ENCODE results near the gene PALLD. TPM values are rescaled to one million over a fixed set of nuclear protein-coding genes. Genes with fewer than 3 reads are reported as not detected.
A peak's percentile ranks its signal among the peaks of the same experiment; 100 is the strongest.

PALLD gene
- total and polyA plus RNA-seq, 12 donors, result 169 to 1,537 (median 667) TPM

DNA sequence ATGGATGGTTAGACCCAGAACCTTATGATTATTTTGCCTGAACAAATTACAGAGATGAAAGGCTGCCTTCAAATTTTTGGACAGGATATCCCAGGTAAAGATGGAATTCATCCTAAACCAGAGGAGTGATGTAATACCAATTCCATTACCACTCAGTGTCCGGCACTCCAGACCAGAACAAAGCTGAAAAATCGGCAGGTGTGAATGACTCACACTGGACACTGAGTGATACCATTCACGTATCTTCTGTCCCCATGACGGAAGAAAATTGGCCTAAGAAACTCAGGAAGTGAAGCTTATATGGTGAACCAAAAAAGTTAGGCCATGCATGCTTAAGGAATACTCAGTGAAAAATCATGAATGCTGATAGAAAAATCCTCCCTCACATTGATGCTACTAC is 34.5 kb downstream of the PALLD start:
- DNase-seq (no peak), ATAC-seq (peak in 2 of 8 donors; percentile 35 to 47)
- Histone ChIP-seq H3K27me3 (no peaks in the 10 kb centered on the region), H3K4me3 (no peak overlapping the region), H3K9me3 (no peaks in the 10 kb centered on the region), H3K36me3 (no peaks in the 10 kb centered on the region), H3K27ac (peak overlapping the region in 1 of 10 donors; percentile 22), H3K4me1 (peaks cover 0 to 37% (median 13%) of the 10 kb centered on the region in 9 donors)
- WGBS, 2 donors, result 62 to 65% methylated on average over 4 of the region's 4 CpGs
- intact Hi-C loops (cut with DNase I), result no loop called here
- TF ChIP-seq, protein P1, sequence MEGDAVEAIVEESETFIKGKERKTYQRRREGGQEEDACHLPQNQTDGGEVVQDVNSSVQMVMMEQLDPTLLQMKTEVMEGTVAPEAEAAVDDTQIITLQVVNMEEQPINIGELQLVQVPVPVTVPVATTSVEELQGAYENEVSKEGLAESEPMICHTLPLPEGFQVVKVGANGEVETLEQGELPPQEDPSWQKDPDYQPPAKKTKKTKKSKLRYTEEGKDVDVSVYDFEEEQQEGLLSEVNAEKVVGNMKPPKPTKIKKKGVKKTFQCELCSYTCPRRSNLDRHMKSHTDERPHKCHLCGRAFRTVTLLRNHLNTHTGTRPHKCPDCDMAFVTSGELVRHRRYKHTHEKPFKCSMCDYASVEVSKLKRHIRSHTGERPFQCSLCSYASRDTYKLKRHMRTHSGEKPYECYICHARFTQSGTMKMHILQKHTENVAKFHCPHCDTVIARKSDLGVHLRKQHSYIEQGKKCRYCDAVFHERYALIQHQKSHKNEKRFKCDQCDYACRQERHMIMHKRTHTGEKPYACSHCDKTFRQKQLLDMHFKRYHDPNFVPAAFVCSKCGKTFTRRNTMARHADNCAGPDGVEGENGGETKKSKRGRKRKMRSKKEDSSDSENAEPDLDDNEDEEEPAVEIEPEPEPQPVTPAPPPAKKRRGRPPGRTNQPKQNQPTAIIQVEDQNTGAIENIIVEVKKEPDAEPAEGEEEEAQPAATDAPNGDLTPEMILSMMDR (IDR thresholded peaks at IDR 0.05), result no peak

DNA sequence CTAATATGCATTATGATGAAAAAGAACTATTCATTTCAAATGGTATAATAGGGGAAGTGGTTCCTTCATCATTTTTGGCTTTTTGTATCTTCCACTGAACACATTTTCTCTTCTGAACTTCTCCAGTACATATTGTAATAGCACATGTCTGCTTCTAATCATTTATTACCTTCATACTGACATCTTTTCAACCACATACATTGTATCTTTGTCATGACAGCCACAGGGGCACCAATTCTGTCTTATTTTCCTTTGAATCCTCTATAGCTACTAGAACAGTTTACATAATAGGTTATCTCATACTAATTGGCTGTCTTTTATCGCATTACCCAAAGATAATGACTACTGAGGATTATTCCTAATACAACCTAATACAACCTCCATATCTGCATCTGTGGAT is 37.7 kb downstream of the PALLD start:
- 57 to 90% methylated on average over 1 of the region's 1 CpG for WGBS, 2 donors
- ATAC-seq, result no peak

DNA sequence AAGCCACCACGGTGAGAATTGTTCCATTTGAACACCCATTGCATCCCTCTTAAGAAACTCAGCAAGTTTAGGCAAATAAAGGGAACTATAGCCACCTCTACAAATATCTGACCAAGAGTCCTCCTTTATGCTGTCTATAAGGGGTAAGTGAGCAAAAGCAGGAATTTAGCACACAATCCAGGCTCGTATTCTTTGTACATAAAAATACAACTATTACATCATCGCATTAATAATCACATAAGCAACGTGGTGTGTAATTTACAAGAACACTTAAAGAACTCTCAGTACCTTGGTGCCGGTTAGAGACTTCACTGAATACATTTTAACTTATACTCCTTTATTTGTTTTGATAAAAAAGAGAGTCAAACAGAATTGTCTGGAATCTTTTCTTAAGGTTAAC is 38.8 kb downstream of the PALLD start:
- 53 to 66% methylated on average over 5 of the region's 5 CpGs for WGBS, 2 donors
- no peaks in the 10 kb centered on the region for H3K36me3 ChIP-seq
- ATAC-seq, result no peak
- peak overlapping the region in 5 of 10 donors; percentile 27 to 45 (median 32) for H3K27ac ChIP-seq
- no peaks in the 10 kb centered on the region for H3K9me3 ChIP-seq
- intact Hi-C loops (cut with DNase I), result no loop called here
- TF ChIP-seq, protein P1 (IDR thresholded peaks at IDR 0.05), result no peak
- H3K4me3 ChIP-seq, result no peak overlapping the region
- H3K4me1 ChIP-seq, result peaks cover 0 to 34% (median 12%) of the 10 kb centered on the region in 9 donors
- DNase-seq, result no peak
- H3K27me3 ChIP-seq, result no peaks in the 10 kb centered on the region

More for the DNA sequence above, 37.7 kb downstream of the PALLD start:
- no peaks in the 10 kb centered on the region for H3K36me3 ChIP-seq
- no peaks in the 10 kb centered on the region for H3K9me3 ChIP-seq
- H3K27ac ChIP-seq, result no peak overlapping the region
- H3K4me3 ChIP-seq, result no peak overlapping the region
- intact Hi-C loops (cut with DNase I), result no loop called here
- peaks cover 0 to 40% (median 14%) of the 10 kb centered on the region in 9 donors for H3K4me1 ChIP-seq
- TF ChIP-seq, protein P1 (IDR thresholded peaks at IDR 0.05), result no peak
- no peak for DNase-seq
- H3K27me3 ChIP-seq, result no peaks in the 10 kb centered on the region

DNA sequence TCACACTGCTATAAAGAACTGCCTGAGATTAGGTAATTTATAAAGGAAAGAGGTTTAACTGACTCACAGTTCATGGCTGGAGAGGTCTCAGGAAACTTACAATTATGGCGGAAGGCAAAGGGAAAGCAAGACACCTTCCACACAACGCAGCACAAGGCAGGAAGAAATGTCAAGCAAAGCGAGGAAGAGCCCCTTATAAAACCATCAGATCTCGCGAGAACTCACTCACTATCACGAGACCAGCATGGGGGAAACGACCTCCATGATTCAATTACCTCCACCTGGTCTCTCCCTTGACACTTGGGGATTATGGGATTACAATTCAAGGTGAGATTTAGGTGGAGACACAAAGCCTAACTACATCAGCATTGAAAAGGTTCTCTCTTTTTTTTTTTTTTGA is 39.6 kb downstream of the PALLD start:
- H3K27me3 ChIP-seq, result no peaks in the 10 kb centered on the region
- H3K4me1 ChIP-seq, result peaks cover 0 to 35% (median 11%) of the 10 kb centered on the region in 9 donors
- 74 to 78% methylated on average over 7 of the region's 7 CpGs for WGBS, 2 donors
- H3K9me3 ChIP-seq, result no peaks in the 10 kb centered on the region
- no peak overlapping the region for H3K4me3 ChIP-seq
- ATAC-seq (no peak), DNase-seq (no peak)
- H3K27ac ChIP-seq, result peak overlapping the region in 4 of 10 donors; percentile 27 to 45 (median 34)
- intact Hi-C loops (cut with DNase I), result no loop called here
- TF ChIP-seq, protein P1 (IDR thresholded peaks at IDR 0.05), result no peak
- no peaks in the 10 kb centered on the region for H3K36me3 ChIP-seq
